ENCODE measurements around the gene CCDC85C. TPM values are rescaled to one million over a fixed set of nuclear protein-coding genes. Genes with fewer than 3 reads are reported as not detected.

The CCDC85C gene
- total and polyA plus RNA-seq, 7 donors: 1.8 to 21.0 (median 7.9) TPM

DNA sequence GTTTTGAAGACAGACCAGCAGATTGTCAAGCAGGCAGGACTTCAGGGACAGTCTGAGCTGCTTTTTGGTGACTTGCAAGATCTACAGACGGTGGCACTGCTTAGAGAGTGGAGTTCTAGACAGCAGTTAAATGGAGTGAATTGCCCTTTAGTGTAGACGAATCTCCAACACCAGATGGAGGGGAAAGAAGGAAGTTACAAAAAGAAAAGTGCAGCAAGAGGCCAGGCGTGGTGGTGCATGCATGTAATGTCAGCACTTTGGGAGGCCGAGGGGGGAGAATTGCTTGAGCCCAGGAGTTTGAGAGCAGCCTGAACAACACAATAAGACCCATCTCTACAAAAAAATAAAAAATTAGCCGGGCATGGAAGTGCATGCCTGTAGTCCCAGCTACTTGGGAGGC lies 32.5 kb upstream of the CCDC85C start:
- no peak overlapping the region for H3K27ac ChIP-seq
- ATAC-seq: no peak
- 84 to 86% (median 85%) methylated on average over 5 of the region's 5 CpGs for WGBS, 3 donors
- intact Hi-C loops (cut with DNase I): no loop called here
- no peak for TF ChIP-seq CTCF (IDR thresholded peaks at IDR 0.05)
- H3K36me3 ChIP-seq (ENCODE audit: insufficient read depth in 1 of 2, low read depth in 1 of 2): no peaks in the 10 kb centered on the region
- H3K27me3 ChIP-seq (ENCODE audit: insufficient read depth in 3 of 3, low read length in 2 of 3): peaks cover 0 to 3% (median 0%) of the 10 kb centered on the region in 3 donors
- H3K9me3 ChIP-seq: no peaks in the 10 kb centered on the region
- DNase-seq: no peak
- H3K4me3 ChIP-seq: no peak overlapping the region
- no peaks in the 10 kb centered on the region for H3K4me1 ChIP-seq

DNA sequence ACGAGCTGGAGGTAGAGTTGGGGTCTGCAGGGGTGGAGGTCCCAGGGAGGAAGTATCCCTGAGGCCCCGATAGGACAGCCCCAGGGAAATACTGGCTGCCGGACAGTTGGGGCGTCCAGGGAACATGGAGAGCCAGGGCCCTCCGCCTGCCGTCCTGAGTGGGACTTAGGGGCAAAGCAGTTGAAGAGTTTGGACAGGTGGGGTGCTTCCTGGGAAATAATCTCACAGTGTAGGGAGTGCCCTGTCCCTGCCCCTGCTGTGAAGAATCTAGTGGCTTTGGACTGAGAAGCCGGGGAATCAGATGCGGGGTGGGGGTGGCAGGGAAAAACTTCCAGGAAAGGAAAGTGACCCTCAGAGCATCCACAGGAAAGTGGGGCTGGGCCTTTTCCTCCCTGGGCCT lies 31.1 kb upstream of the CCDC85C start:
- DNase-seq (no peak), ATAC-seq (no peak)

GRCh38 chr14:99634443-99634842 lies 30.4 kb upstream of the CCDC85C start:
- Histone ChIP-seq H3K4me3 (no peak overlapping the region), H3K36me3 (ENCODE audit: insufficient read depth in 1 of 2, low read depth in 1 of 2) (no peaks in the 10 kb centered on the region), H3K9me3 (no peaks in the 10 kb centered on the region), H3K27me3 (ENCODE audit: insufficient read depth in 3 of 3, low read length in 2 of 3) (peaks cover 0 to 3% (median 0%) of the 10 kb centered on the region in 3 donors), H3K27ac (no peak overlapping the region), H3K4me1 (no peaks in the 10 kb centered on the region)
- no peak for ATAC-seq
- DNase-seq: no peak
- 80 to 84% (median 82%) methylated on average over 10 of the region's 10 CpGs for WGBS, 3 donors
- TF ChIP-seq CTCF (IDR thresholded peaks at IDR 0.05): no peak
- intact Hi-C loops (cut with DNase I): loop anchor here in 1 of 2 donors (5.0 kb wide), 1 partner anchor 72 kb away; no protein-coding TSS in a partner anchor

More for the DNA sequence above, 31.1 kb upstream of the CCDC85C start:
- Histone ChIP-seq H3K4me3 (no peak overlapping the region), H3K27me3 (ENCODE audit: insufficient read depth in 3 of 3, low read length in 2 of 3) (peaks cover 0 to 3% (median 0%) of the 10 kb centered on the region in 3 donors), H3K36me3 (ENCODE audit: insufficient read depth in 1 of 2, low read depth in 1 of 2) (no peaks in the 10 kb centered on the region), H3K27ac (no peak overlapping the region), H3K4me1 (no peaks in the 10 kb centered on the region), H3K9me3 (no peaks in the 10 kb centered on the region)
- TF ChIP-seq CTCF (IDR thresholded peaks at IDR 0.05): no peak
- whole genome bisulfite sequencing, 3 donors: 67 to 78% (median 77%) methylated on average over 8 of the region's 8 CpGs
- intact Hi-C loops (cut with DNase I): no loop called here

DNA sequence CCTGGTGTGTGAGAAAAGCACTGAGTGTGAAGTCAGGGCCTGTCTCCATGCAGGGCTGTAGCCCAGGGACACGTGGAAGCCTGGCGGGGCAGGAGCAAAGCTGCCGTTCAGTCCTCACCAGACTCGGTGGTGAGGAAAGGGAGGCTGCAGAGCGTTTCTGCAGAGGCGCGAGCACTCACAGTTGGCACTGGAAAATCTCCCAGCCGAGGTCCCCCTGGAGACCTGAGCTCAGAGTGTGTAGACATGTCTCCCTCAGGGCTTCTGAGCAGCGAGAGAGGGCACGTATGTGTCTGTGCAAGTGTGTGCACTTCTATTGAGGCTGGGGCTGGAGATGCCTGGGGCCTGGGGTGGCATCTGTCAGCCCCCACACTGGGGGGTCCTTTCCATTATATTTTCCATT lies 29.9 kb upstream of the CCDC85C start:
- intact Hi-C loops (cut with DNase I): loop anchor here in 1 of 2 donors (5.0 kb wide), 1 partner anchor 72 kb away; no protein-coding TSS in a partner anchor
- peaks cover 0 to 3% (median 0%) of the 10 kb centered on the region in 3 donors for H3K27me3 ChIP-seq (ENCODE audit: insufficient read depth in 3 of 3, low read length in 2 of 3)
- H3K27ac ChIP-seq: no peak overlapping the region
- no peak overlapping the region for H3K4me3 ChIP-seq
- H3K9me3 ChIP-seq: no peaks in the 10 kb centered on the region
- no peak for DNase-seq
- 75 to 80% (median 78%) methylated on average over 10 of the region's 10 CpGs for WGBS, 3 donors
- no peaks in the 10 kb centered on the region for H3K36me3 ChIP-seq (ENCODE audit: insufficient read depth in 1 of 2, low read depth in 1 of 2)
- no peaks in the 10 kb centered on the region for H3K4me1 ChIP-seq
- ATAC-seq: no peak
- no peak for TF ChIP-seq CTCF (IDR thresholded peaks at IDR 0.05)

DNA sequence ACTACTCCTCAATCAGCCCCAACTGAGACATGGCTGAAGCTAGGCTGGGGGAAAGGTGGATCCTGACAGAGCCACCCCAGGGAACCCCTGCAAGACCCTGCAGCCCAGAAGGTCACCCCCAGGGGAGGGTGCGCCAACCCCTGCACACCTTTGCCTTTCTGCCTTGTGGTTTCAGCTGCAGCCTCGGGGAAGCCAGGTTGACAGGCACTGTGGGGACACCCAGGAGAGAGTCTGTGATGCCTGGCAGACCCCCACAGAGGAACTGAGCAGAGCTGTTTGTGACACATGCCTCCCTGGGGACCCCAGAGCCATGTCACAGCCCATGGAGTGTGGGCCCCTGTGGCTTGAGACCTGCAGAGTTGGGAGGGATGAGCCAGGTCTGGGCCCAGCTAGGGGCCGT lies 29.1 kb upstream of the CCDC85C start:
- no peak for ATAC-seq
- DNase-seq: no peak
- Histone ChIP-seq H3K9me3 (no peaks in the 10 kb centered on the region), H3K4me1 (no peaks in the 10 kb centered on the region), H3K27ac (no peak overlapping the region), H3K27me3 (ENCODE audit: insufficient read depth in 3 of 3, low read length in 2 of 3) (peaks cover 0 to 3% (median 0%) of the 10 kb centered on the region in 3 donors), H3K36me3 (ENCODE audit: insufficient read depth in 1 of 2, low read depth in 1 of 2) (no peaks in the 10 kb centered on the region), H3K4me3 (no peak overlapping the region)
- 86 to 94% (median 92%) methylated on average over 3 of the region's 3 CpGs for WGBS, 3 donors
- intact Hi-C loops (cut with DNase I): loop anchor here in 1 of 2 donors (5.0 kb wide), 1 partner anchor 71 kb away; no protein-coding TSS in a partner anchor
- TF ChIP-seq CTCF (IDR thresholded peaks at IDR 0.05): no peak
